ENCODE data around the gene LDB2. TPM values are rescaled to one million over a fixed set of nuclear protein-coding genes. Genes with fewer than 3 reads are reported as not detected.
A peak's percentile ranks its signal among the peaks of the same experiment; 100 is the strongest.

The LDB2 gene
- total and polyA plus RNA-seq, 11 donors, result 9.5 to 38.7 (median 26.3) TPM

DNA sequence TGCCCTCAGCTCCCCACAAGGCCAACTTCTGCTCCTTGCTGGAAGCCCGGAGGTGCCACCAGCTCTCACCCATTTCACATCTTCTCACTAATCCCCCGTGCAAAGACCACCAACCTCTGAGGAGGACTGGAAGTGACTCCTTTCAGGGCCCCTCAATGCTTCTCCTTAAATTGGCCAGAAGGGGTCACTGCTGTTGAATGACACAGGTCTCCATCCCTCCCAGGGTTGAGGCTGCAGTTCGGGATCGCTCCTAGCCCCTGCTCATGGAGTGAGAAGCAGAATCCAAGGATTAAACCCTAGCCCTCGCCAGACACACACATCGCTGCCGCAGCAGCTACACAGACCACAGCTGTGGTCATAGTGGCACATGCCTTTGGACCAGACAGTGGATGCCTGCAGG, 392.7 kb downstream of the LDB2 start:
- Histone ChIP-seq H3K4me3 (no peak overlapping the region), H3K27me3 (no peaks in the 10 kb centered on the region), H3K36me3 (peaks cover 0 to 92% (median 8%) of the 10 kb centered on the region in 9 donors), H3K27ac (no peak overlapping the region), H3K4me1 (no peaks in the 10 kb centered on the region), H3K9me3 (peaks cover 0 to 24% (median 11%) of the 10 kb centered on the region in 12 donors)
- ATAC-seq (peak in 3 of 4 donors; percentile 15 to 54 (median 34)), DNase-seq (peak in 2 of 5 donors; percentile 10 to 26)
- 68 to 76% (median 70%) methylated on average over 6 to 7 of the region's 7 CpGs for WGBS, 4 donors
- TF ChIP-seq POLR2A (IDR thresholded peaks at IDR 0.05) (no peak), CTCF (IDR thresholded peaks at IDR 0.05) (peak in 9 of 12 donors; percentile 18 to 48 (median 38))
- intact Hi-C loops (cut with DNase I), result loop anchor here in 3 of 10 donors (10.0 kb wide), 2 partner anchors 409 to 819 kb away; no protein-coding TSS in a partner anchor

GRCh38 chr4:16505267-16505666, 393.2 kb downstream of the LDB2 start:
- no peak for DNase-seq
- intact Hi-C loops (cut with DNase I), result loop anchor here in 3 of 10 donors (10.0 kb wide), 2 partner anchors 410 to 820 kb away; no protein-coding TSS in a partner anchor
- peaks cover 0 to 27% (median 11%) of the 10 kb centered on the region in 12 donors for H3K9me3 ChIP-seq
- no peaks in the 10 kb centered on the region for H3K4me1 ChIP-seq
- no peak overlapping the region for H3K4me3 ChIP-seq
- 73 to 87% (median 80%) methylated on average over 2 of the region's 2 CpGs for WGBS, 4 donors
- no peak for ATAC-seq
- H3K27me3 ChIP-seq, result no peaks in the 10 kb centered on the region
- H3K36me3 ChIP-seq, result peaks cover 0 to 90% (median 8%) of the 10 kb centered on the region in 9 donors
- H3K27ac ChIP-seq, result no peak overlapping the region
- no peak for TF ChIP-seq CTCF (IDR thresholded peaks at IDR 0.05)
- no peak for TF ChIP-seq POLR2A (IDR thresholded peaks at IDR 0.05)

DNA sequence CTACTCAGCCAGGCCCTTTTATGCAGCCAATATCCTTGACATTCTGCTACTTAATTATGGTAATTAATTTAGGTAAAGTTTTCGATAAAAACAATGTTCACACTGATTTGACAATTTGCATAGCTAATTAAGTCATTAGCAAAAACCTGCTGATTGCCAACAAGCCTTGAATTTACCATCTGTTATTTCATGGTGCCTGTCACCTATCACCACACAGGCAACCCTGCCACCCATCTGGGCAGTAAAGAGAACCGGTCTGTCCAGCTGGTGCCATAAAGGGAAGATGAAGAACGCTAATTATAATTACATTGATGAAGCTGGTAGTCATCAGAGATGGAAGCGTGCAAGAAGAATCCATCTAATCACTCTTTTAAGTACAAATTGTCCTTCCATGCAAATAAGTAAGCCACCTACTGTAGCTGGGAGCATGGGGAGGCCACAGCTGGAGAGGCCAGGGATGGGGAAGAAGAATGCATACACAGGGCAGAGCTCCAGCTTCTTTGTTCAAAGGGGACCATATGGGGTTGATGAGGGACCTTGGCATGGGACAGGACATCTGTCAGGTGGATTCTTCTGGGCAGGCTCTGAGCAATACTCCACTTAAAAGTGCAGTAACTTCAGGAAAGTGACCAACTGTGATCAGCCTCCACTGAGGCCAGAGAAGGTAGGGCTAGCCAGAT, 394.9 kb downstream of the LDB2 start:
- 94 to 97% (median 95%) methylated on average over 4 of the region's 4 CpGs for WGBS, 4 donors
- no peaks in the 10 kb centered on the region for H3K4me1 ChIP-seq
- H3K27me3 ChIP-seq, result no peaks in the 10 kb centered on the region
- intact Hi-C loops (cut with DNase I), result loop anchor here in 3 of 10 donors (10.0 kb wide), 2 partner anchors 411 to 821 kb away; no protein-coding TSS in a partner anchor
- H3K4me3 ChIP-seq, result no peak overlapping the region
- peaks cover 0 to 76% (median 6%) of the 10 kb centered on the region in 9 donors for H3K36me3 ChIP-seq
- TF ChIP-seq CTCF (IDR thresholded peaks at IDR 0.05) (no peak), POLR2A (IDR thresholded peaks at IDR 0.05) (no peak)
- DNase-seq (no peak), ATAC-seq (no peak)
- no peak overlapping the region for H3K27ac ChIP-seq
- H3K9me3 ChIP-seq, result peaks cover 0 to 19% (median 0%) of the 10 kb centered on the region in 12 donors

DNA sequence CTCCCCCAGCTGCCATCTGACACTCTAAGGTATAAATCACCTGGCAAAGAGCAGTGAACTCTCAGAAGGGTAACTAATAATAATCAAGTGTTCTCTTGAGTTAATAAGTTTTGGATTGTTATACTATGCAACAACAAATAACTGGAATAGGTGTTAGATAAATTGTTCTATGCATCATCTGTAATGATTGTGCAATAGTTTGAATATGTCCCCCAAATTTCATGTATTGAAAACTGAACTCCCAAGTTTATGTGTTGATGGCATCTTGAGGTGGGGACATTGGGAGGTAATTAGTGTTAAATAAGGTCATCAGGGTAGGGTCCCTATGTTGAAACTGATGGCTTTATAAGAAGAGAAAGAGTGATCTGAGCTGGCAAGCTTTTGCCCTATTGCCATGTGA, 399.5 kb downstream of the LDB2 start:
- DNase-seq, result no peak
- no peaks in the 10 kb centered on the region for H3K4me1 ChIP-seq
- no peak overlapping the region for H3K4me3 ChIP-seq
- H3K27ac ChIP-seq, result no peak overlapping the region
- intact Hi-C loops (cut with DNase I), result no loop called here
- peaks cover 0 to 32% (median 4%) of the 10 kb centered on the region in 9 donors for H3K36me3 ChIP-seq
- H3K9me3 ChIP-seq, result peaks cover 0 to 19% (median 0%) of the 10 kb centered on the region in 12 donors
- no peak for ATAC-seq
- no peaks in the 10 kb centered on the region for H3K27me3 ChIP-seq
- TF ChIP-seq CTCF (IDR thresholded peaks at IDR 0.05) (no peak), POLR2A (IDR thresholded peaks at IDR 0.05) (no peak)

Data from heart left ventricle (tissue), 16 donors.